Mesendoderm (in vitro differentiated cells): ENCODE measurements around the gene CFAP46.

Experiments used
- DNase-seq: peaks from one replicate; pipeline ENCODE4 v3.0.0; 2013
- H2AK5ac ChIP-seq: 2 replicates; pipeline ENCODE4 v1.6.1; 2013; ENCODE audit warnings: low read length, inconsistent platforms
- H2BK120ac ChIP-seq: 2 replicates; pipeline ENCODE4 v1.6.1; 2013; ENCODE audit warnings: low read depth, mild to moderate bottlenecking, low read length, moderate library complexity, mixed read lengths
- H2BK15ac ChIP-seq: replicated peaks from 2 replicates; pipeline ENCODE4 v1.6.1; 2013; ENCODE audit warnings: low read depth, mild to moderate bottlenecking, moderate library complexity
- H2BK5ac ChIP-seq: 2 replicates; pipeline ENCODE4 v1.6.1; 2013; ENCODE audit warnings: low read length, inconsistent platforms
- H3K18ac ChIP-seq: 2 replicates; pipeline ENCODE4 v1.6.1; 2013; ENCODE audit warnings: mild to moderate bottlenecking, low read length, mixed read lengths
- H3K23ac ChIP-seq: one replicate; pipeline ENCODE4 v1.6.1; 2013; ENCODE audit warnings: low read length
- H3K27ac ChIP-seq: 2 replicates; pipeline ENCODE4 v1.5.1; 2013; ENCODE audit warnings: low read depth, mild to moderate bottlenecking, inconsistent platforms, low read length, moderate library complexity
- H3K27me3 ChIP-seq: 2 replicates; pipeline ENCODE4 v1.6.1; 2013; ENCODE audit warnings: low read length, control low read depth, mild to moderate bottlenecking, inconsistent platforms; ENCODE audit not compliant: insufficient read depth, poor library complexity
- H3K36me3 ChIP-seq: 2 replicates; pipeline ENCODE4 v1.6.1; 2013; ENCODE audit warnings: low read length, inconsistent platforms; ENCODE audit not compliant: control insufficient read depth, insufficient read depth
- H3K4ac ChIP-seq: one replicate; pipeline ENCODE4 v1.6.1; 2013; ENCODE audit warnings: low read depth, mild to moderate bottlenecking, low read length, moderate library complexity
- H3K4me1 ChIP-seq: 2 replicates; pipeline ENCODE4 v1.6.1; 2013; ENCODE audit warnings: low read depth, low read length, inconsistent platforms; ENCODE audit not compliant: control insufficient read depth
- H3K4me2 ChIP-seq: 2 replicates; pipeline ENCODE4 v1.6.1; 2013; ENCODE audit warnings: low read length
- H3K4me3 ChIP-seq: 2 replicates; pipeline ENCODE4 v1.5.1; 2013; ENCODE audit warnings: mild to moderate bottlenecking, low read length
- H3K56ac ChIP-seq: one replicate; pipeline ENCODE4 v1.6.1; 2013; ENCODE audit warnings: low read length
- H3K79me1 ChIP-seq: 2 replicates; pipeline ENCODE4 v1.6.1; 2013; ENCODE audit warnings: low read length, inconsistent platforms
- H3K79me2 ChIP-seq: 2 replicates; pipeline ENCODE4 v1.6.1; 2013; ENCODE audit warnings: mild to moderate bottlenecking, low read length; ENCODE audit not compliant: control insufficient read depth, insufficient read depth
- H3K9ac ChIP-seq: 2 replicates; pipeline ENCODE4 v1.6.1; 2013; ENCODE audit warnings: low read length, inconsistent platforms
- H4K5ac ChIP-seq: one replicate; pipeline ENCODE4 v1.6.1; 2013; ENCODE audit warnings: low read length
- H4K8ac ChIP-seq: one replicate; pipeline ENCODE4 v1.6.1; 2013; ENCODE audit warnings: low read depth, mild to moderate bottlenecking, control low read depth, low read length, moderate library complexity
- WGBS: extraction: QIAGEN DNeasy Blood & Tissue Kit; methylation state at CpG from one replicate; pipeline ENCODE4 v1.1.7; 2013; ENCODE audit warnings: low lambda C conversion rate, missing lambda C conversion rate; ENCODE audit not compliant: insufficient coverage; ENCODE audit errors: extremely low coverage; 5-methylcytosine and 5-hydroxymethylcytosine counted together

CFAP46 gene

GRCh38 chr10:132878091-132878729 is 64.2 kb downstream of the CFAP46 start:
- H4K8ac ChIP-seq: no peak overlapping the region
- no peaks in the 10 kb centered on the region for H3K4me1 ChIP-seq
- no peak overlapping the region for H3K56ac ChIP-seq
- DNase-seq: no peak
- no peak overlapping the region for H3K27ac ChIP-seq
- H3K36me3 ChIP-seq: no peaks in the 10 kb centered on the region
- H3K27me3 ChIP-seq: no peaks in the 10 kb centered on the region
- WGBS: no CpG with 5 or more reads among the region's 27 CpGs
- H3K4me3 ChIP-seq: no peak overlapping the region
- no peak overlapping the region for H2AK5ac ChIP-seq
- no peak overlapping the region for H3K4me2 ChIP-seq
- H2BK120ac ChIP-seq: no peak overlapping the region
- H3K9ac ChIP-seq: no peak overlapping the region
- no peaks in the 10 kb centered on the region for H3K79me2 ChIP-seq
- H2BK5ac ChIP-seq: no peak overlapping the region
- no peak overlapping the region for H3K4ac ChIP-seq
- H2BK15ac ChIP-seq: no peak overlapping the region
- no peak overlapping the region for H3K23ac ChIP-seq
- H3K79me1 ChIP-seq: no peaks in the 10 kb centered on the region
- no peak overlapping the region for H4K5ac ChIP-seq
- no peak overlapping the region for H3K18ac ChIP-seq

- Histone ChIP-seq H2BK15ac (no peak overlapping the region), H3K23ac (no peak overlapping the region), H3K9ac (no peak overlapping the region), H3K18ac (no peak overlapping the region), H3K27ac (no peak overlapping the region), H3K36me3 (no peaks in the 10 kb centered on the region), H4K8ac (no peak overlapping the region), H2BK120ac (no peak overlapping the region), H3K27me3 (no peaks in the 10 kb centered on the region), H3K4me1 (no peaks in the 10 kb centered on the region), H3K79me2 (no peaks in the 10 kb centered on the region), H3K4me2 (no peak overlapping the region), H2AK5ac (no peak overlapping the region), H3K4ac (no peak overlapping the region), H4K5ac (no peak overlapping the region), H3K56ac (no peak overlapping the region), H3K79me1 (no peaks in the 10 kb centered on the region), H3K4me3 (no peak overlapping the region), H2BK5ac (no peak overlapping the region)
- no CpG with 5 or more reads among the region's 12 CpGs for WGBS
- DNase-seq: no peak
Observed at GRCh38 chr10:132877473-132877872, 64.9 kb downstream of the CFAP46 start.

GRCh38 chr10:132876993-132877431 is 65.4 kb downstream of the CFAP46 start:
- H2BK5ac ChIP-seq: no peak overlapping the region
- no CpG with 5 or more reads among the region's 15 CpGs for WGBS
- H3K79me1 ChIP-seq: no peaks in the 10 kb centered on the region
- H3K23ac ChIP-seq: no peak overlapping the region
- H3K56ac ChIP-seq: no peak overlapping the region
- H3K4me3 ChIP-seq: no peak overlapping the region
- no peak for DNase-seq
- H4K5ac ChIP-seq: no peak overlapping the region
- H2BK15ac ChIP-seq: no peak overlapping the region
- H3K18ac ChIP-seq: no peak overlapping the region
- no peak overlapping the region for H2AK5ac ChIP-seq
- no peaks in the 10 kb centered on the region for H3K79me2 ChIP-seq
- H3K4ac ChIP-seq: no peak overlapping the region
- no peak overlapping the region for H3K27ac ChIP-seq
- no peaks in the 10 kb centered on the region for H3K4me1 ChIP-seq
- no peak overlapping the region for H3K9ac ChIP-seq
- no peak overlapping the region for H4K8ac ChIP-seq
- no peak overlapping the region for H2BK120ac ChIP-seq
- no peaks in the 10 kb centered on the region for H3K36me3 ChIP-seq
- H3K4me2 ChIP-seq: no peak overlapping the region
- no peaks in the 10 kb centered on the region for H3K27me3 ChIP-seq

GRCh38 chr10:132876131-132876860 is 66.1 kb downstream of the CFAP46 start:
- Histone ChIP-seq H2BK120ac (no peak overlapping the region), H3K79me2 (no peaks in the 10 kb centered on the region), H3K36me3 (no peaks in the 10 kb centered on the region), H3K4me3 (no peak overlapping the region), H3K27ac (no peak overlapping the region), H2BK5ac (no peak overlapping the region), H3K27me3 (no peaks in the 10 kb centered on the region), H2BK15ac (no peak overlapping the region), H3K56ac (no peak overlapping the region), H3K9ac (no peak overlapping the region), H3K4ac (no peak overlapping the region), H4K5ac (no peak overlapping the region), H3K4me2 (no peak overlapping the region), H4K8ac (no peak overlapping the region), H3K4me1 (no peaks in the 10 kb centered on the region), H3K79me1 (no peaks in the 10 kb centered on the region), H3K18ac (no peak overlapping the region), H2AK5ac (no peak overlapping the region), H3K23ac (no peak overlapping the region)
- no peak for DNase-seq
- no CpG with 5 or more reads among the region's 18 CpGs for WGBS

- H3K4ac ChIP-seq: no peak overlapping the region
- no CpG with 5 or more reads among the region's 2 CpGs for WGBS
- no peak overlapping the region for H3K56ac ChIP-seq
- no peak overlapping the region for H4K8ac ChIP-seq
- no peak for DNase-seq
- no peak overlapping the region for H4K5ac ChIP-seq
- no peak overlapping the region for H2AK5ac ChIP-seq
- H3K18ac ChIP-seq: no peak overlapping the region
- no peak overlapping the region for H3K9ac ChIP-seq
- no peaks in the 10 kb centered on the region for H3K79me1 ChIP-seq
- no peaks in the 10 kb centered on the region for H3K4me1 ChIP-seq
- H3K23ac ChIP-seq: no peak overlapping the region
- no peak overlapping the region for H2BK5ac ChIP-seq
- no peaks in the 10 kb centered on the region for H3K36me3 ChIP-seq
- H3K27ac ChIP-seq: no peak overlapping the region
- no peaks in the 10 kb centered on the region for H3K27me3 ChIP-seq
- H3K4me2 ChIP-seq: no peak overlapping the region
- no peak overlapping the region for H2BK120ac ChIP-seq
- H2BK15ac ChIP-seq: no peak overlapping the region
- H3K79me2 ChIP-seq: no peaks in the 10 kb centered on the region
- H3K4me3 ChIP-seq: no peak overlapping the region
Observed at GRCh38 chr10:132875435-132875834, 66.9 kb downstream of the CFAP46 start.
